ENCODE results near the gene GOLGA6D. TPM values are rescaled to one million over a fixed set of nuclear protein-coding genes. Genes with fewer than 3 reads are reported as not detected.
"Not testable (repeated sequence)": the region's sequence is repeated elsewhere in the genome, so short reads cannot be mapped to it uniquely, and the experiment has no call there.

The GOLGA6D gene
- total and polyA plus RNA-seq, 4 donors: 0.06 to 0.45 (median 0.13) TPM

DNA sequence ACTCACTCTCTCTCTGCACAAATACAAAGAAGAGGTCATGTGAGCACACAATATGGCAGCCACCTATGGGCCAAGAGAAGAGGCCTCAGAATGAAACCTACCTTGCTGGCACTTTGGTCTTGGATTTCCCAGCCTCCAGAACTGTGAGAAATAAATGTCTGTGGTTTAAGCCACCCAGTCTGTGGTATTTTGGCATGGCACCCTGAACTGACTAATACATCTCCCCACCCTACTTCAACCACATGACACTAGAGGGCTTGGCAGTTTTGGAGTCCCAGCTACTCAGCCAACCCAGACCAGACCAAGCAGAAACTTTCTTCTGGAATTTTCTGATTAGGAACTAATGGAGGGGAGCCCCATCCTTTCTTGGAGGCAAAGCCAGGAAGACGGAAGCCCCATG lies 29.9 kb downstream of the GOLGA6D start:
- not testable (repeated sequence) for H3K36me3 ChIP-seq (ENCODE audit: control insufficient read depth, insufficient read depth, low read length); H3K27me3 ChIP-seq (ENCODE audit: control insufficient read depth, insufficient read depth, low read length); H3K9me3 ChIP-seq (ENCODE audit: control insufficient read depth, insufficient read depth, low read length); H3K4me1 ChIP-seq (ENCODE audit: control insufficient read depth, insufficient read depth, low read length); H3K27ac ChIP-seq (ENCODE audit: low read depth, low read length); H3K4me3 ChIP-seq (ENCODE audit: low read depth, low read length); DNase-seq (ENCODE audit: low read depth in 4 of 6, low spot score in 6 of 6)
- 100% methylated on average over 1 of the region's 1 CpG for WGBS (ENCODE audit: insufficient coverage)

DNA sequence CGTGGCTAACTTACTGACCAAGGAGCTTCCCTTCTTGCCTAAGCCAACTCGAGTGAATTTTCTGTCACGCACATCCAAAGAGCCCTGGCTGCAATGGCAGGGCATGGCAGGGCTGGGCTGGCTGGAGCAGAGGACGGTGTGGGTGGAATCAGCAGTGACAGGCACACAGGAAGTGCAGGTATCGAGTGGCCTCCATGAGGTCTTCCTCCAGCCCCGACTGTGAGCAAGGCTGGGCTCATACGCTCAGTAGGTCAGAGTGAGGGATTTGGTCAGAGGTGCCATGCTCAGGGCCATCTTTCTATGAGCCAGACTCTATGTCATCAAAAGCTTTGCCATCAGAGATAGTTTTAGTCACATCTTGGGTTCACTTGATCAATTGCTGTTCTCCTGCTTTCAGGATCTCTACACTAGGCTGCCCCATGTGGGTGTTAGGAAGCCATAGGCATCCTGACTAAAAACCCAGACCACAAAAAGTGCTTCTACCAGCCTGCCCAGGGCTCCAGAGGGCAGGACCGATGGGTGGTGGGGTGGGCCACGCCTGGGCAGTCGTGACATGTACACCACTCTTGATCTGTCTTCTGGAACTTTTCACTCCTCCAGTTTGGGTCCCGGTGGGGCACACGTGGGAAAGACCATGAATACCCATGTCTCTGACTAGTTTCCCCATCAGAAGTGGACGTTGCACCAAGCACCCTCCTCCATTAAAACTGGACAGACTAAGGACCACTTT lies 30.6 kb downstream of the GOLGA6D start:
- DNase-seq (ENCODE audit: low read depth in 4 of 6, low spot score in 6 of 6): no peak
- Histone ChIP-seq H3K27ac (ENCODE audit: low read depth, low read length) (no peak overlapping the region), H3K4me3 (ENCODE audit: low read depth, low read length) (no peak overlapping the region), H3K9me3 (ENCODE audit: control insufficient read depth, insufficient read depth, low read length) (no peaks in the 10 kb centered on the region), H3K36me3 (ENCODE audit: control insufficient read depth, insufficient read depth, low read length) (no peaks in the 10 kb centered on the region), H3K4me1 (ENCODE audit: control insufficient read depth, insufficient read depth, low read length) (no peaks in the 10 kb centered on the region), H3K27me3 (ENCODE audit: control insufficient read depth, insufficient read depth, low read length) (peaks cover 3% of the 10 kb centered on the region)
- 89% methylated on average over 7 of the region's 13 CpGs for WGBS (ENCODE audit: insufficient coverage)

DNA sequence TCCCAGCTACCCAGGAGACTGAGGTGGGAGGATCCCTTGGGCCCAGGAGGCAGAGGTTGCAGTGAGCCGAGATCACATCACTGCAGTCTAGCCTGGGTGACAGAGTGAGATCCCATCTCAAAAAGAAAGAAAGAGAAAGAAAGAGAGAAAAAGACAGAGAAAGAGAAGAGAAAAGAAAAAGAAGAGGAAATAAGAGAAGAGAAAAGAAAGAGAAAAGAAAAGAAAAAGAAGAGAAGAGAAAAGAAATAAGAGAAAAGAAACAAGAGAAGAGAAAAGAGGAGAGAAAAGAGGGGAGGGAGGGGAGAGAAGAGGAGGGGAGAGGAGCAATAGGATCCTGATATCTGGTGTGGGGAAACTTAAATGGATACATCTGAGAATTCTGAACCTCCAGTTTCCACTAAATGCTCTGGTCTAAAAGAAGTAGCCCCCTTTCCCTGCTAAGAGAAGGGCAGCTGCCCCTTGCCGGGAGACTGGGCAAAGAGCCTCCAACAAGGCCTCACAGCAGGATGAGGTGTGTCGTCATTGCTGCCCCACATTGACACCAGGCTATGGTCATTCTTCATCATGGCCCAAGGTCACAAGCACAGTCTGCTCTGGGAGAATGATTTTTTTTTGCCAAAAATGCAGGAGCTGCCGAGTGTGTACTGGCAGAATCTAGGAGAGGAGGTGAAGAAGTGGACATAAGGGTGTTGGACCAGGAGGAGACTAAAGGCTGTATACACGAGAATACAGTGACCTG lies 32.1 kb downstream of the GOLGA6D start:
- Histone ChIP-seq H3K27ac (ENCODE audit: low read depth, low read length) (no peak overlapping the region), H3K4me1 (ENCODE audit: control insufficient read depth, insufficient read depth, low read length) (no peaks in the 10 kb centered on the region)
- no peak for DNase-seq (ENCODE audit: low read depth in 4 of 6, low spot score in 6 of 6)

DNA sequence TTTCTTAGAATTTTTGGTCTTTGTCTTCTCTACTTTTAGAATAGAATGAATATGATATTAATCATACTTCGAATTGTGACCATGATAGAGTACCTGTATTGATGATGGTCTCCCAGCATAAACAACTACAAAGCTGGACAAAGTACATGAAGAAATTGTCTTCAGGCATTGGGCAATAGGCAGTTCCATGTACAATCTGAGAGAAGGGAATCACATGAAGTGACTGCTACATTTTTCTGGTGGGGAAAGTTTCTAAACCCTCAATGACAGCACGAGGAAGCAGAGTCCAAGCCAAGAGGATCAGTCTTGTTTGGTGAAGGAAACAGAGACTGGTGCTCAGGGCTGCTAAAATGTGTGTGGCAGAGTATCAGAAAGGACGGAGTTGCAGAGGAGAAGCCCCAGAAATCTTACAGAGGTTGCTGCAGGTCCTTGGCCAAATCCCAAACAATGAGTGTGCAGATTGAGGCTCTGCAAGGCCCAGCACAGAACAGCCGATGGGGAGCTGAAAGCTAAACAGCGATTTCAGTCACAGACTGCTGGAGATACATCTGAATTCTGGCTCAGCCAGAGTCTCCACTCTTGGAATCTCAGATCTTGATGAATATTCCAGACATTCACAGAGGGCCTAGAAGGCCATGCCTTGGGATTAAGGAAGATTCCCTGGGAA lies 36.7 kb downstream of the GOLGA6D start:
- H3K4me1 ChIP-seq (ENCODE audit: control insufficient read depth, insufficient read depth, low read length); H3K9me3 ChIP-seq (ENCODE audit: control insufficient read depth, insufficient read depth, low read length); H3K36me3 ChIP-seq (ENCODE audit: control insufficient read depth, insufficient read depth, low read length); DNase-seq (ENCODE audit: low read depth in 4 of 6, low spot score in 6 of 6); H3K27me3 ChIP-seq (ENCODE audit: control insufficient read depth, insufficient read depth, low read length); H3K4me3 ChIP-seq (ENCODE audit: low read depth, low read length); H3K27ac ChIP-seq (ENCODE audit: low read depth, low read length): not testable (repeated sequence)
- WGBS (ENCODE audit: insufficient coverage): 89% methylated on average over 3 of the region's 5 CpGs

More for the DNA sequence above, 32.1 kb downstream of the GOLGA6D start:
- H3K9me3 ChIP-seq (ENCODE audit: control insufficient read depth, insufficient read depth, low read length): no peaks in the 10 kb centered on the region
- 78% methylated on average over 5 of the region's 5 CpGs for WGBS (ENCODE audit: insufficient coverage)
- H3K27me3 ChIP-seq (ENCODE audit: control insufficient read depth, insufficient read depth, low read length): no peaks in the 10 kb centered on the region
- no peak overlapping the region for H3K4me3 ChIP-seq (ENCODE audit: low read depth, low read length)
- no peaks in the 10 kb centered on the region for H3K36me3 ChIP-seq (ENCODE audit: control insufficient read depth, insufficient read depth, low read length)

DNA sequence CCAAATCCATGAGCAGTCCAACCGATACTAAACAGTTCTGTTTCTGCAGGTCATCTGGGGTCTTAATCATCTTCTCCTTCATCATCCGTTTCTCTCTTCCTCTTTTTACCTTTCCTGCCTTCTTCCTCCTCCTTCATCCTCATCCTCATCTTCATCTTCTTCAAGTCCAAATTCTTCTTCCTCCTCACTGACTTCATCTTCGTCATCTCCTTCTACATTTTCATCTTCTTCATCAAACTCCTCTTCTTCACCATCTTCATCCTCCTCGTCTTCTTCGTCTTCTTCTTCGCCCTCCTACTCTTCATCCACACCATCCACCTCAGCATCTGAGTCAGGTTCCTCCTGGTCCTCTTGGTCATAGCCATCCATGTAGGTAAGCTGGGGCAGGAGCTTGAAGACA lies 39.1 kb downstream of the GOLGA6D start:
- no peak overlapping the region for H3K4me3 ChIP-seq (ENCODE audit: low read depth, low read length)
- no peaks in the 10 kb centered on the region for H3K4me1 ChIP-seq (ENCODE audit: control insufficient read depth, insufficient read depth, low read length)
- no peaks in the 10 kb centered on the region for H3K36me3 ChIP-seq (ENCODE audit: control insufficient read depth, insufficient read depth, low read length)
- no peak for DNase-seq (ENCODE audit: low read depth in 4 of 6, low spot score in 6 of 6)
- H3K9me3 ChIP-seq (ENCODE audit: control insufficient read depth, insufficient read depth, low read length): no peaks in the 10 kb centered on the region
- H3K27me3 ChIP-seq (ENCODE audit: control insufficient read depth, insufficient read depth, low read length): no peaks in the 10 kb centered on the region
- WGBS (ENCODE audit: insufficient coverage): 92% methylated on average over 6 of the region's 6 CpGs
- H3K27ac ChIP-seq (ENCODE audit: low read depth, low read length): no peak overlapping the region

DNA sequence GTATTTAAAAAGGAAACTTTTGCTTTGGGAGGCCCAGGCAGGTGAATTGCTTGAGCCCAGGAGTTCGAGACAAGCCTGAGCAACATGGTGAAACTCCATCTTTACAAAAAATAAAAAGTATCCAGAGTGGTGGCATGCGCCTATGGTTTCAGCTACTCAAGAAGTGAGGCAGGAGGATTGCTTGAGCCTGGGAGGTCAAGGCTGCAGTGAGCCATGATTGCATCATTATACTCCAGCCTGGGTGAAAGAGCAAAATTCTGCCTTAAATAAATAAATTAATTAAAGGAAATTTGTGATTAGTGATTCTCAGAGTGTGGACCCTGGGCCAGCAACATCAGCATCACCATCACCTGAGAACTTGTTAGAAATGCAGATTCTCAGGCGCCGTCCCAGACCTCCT lies 43.3 kb downstream of the GOLGA6D start:
- no peaks in the 10 kb centered on the region for H3K27me3 ChIP-seq (ENCODE audit: control insufficient read depth, insufficient read depth, low read length)
- no peaks in the 10 kb centered on the region for H3K36me3 ChIP-seq (ENCODE audit: control insufficient read depth, insufficient read depth, low read length)
- no peak for DNase-seq (ENCODE audit: low read depth in 4 of 6, low spot score in 6 of 6)
- no peaks in the 10 kb centered on the region for H3K4me1 ChIP-seq (ENCODE audit: control insufficient read depth, insufficient read depth, low read length)
- H3K9me3 ChIP-seq (ENCODE audit: control insufficient read depth, insufficient read depth, low read length): no peaks in the 10 kb centered on the region
- no peak overlapping the region for H3K27ac ChIP-seq (ENCODE audit: low read depth, low read length)
- no CpG with 5 or more reads among the region's 4 CpGs for WGBS (ENCODE audit: insufficient coverage)
- no peak overlapping the region for H3K4me3 ChIP-seq (ENCODE audit: low read depth, low read length)

DNA sequence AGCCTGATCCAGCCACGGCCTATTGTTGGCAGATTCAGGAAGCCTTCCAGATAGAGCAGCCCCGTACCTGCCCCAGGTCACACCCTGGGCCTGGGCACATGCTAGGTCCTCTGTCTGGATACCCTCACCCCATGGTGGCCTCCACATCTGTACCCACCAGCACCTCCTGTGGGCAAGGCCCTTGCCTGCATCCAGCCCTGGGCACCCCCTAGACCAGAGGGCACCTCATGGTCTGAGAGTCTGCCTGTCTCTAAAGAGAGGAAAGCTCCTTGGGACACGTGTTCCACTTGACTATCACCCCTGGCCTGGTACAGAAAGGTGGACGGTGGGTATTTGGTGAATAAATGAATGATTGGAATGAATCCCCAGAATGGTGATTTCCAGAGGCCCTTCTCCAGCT lies 44.4 kb downstream of the GOLGA6D start:
- DNase-seq (ENCODE audit: low read depth in 4 of 6, low spot score in 6 of 6): no peak
- H3K4me1 ChIP-seq (ENCODE audit: control insufficient read depth, insufficient read depth, low read length): no peaks in the 10 kb centered on the region

DNA sequence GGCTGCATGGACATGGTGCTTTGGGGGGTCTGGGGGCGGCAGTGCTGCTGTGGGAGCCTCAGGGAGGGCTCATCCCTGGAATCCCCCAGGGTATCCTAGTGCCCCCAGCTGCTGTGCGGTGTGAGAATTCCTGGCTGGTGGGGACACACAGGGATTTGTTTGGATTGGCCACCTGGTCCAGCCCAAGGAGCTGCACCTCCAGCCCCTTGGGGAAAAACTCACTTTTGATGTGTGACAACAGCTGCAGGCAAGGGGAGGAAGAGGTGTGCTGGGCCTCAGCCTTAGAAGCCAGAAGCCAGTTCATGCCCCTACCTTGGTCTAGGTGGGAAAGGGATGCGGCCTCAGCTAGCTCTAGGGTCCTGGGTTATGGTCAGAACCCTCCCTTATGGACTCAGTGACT lies 44.9 kb downstream of the GOLGA6D start:
- DNase-seq (ENCODE audit: low read depth in 4 of 6, low spot score in 6 of 6): no peak
- H3K9me3 ChIP-seq (ENCODE audit: control insufficient read depth, insufficient read depth, low read length): no peaks in the 10 kb centered on the region
- WGBS (ENCODE audit: insufficient coverage): 79% methylated on average over 3 of the region's 3 CpGs
- no peaks in the 10 kb centered on the region for H3K4me1 ChIP-seq (ENCODE audit: control insufficient read depth, insufficient read depth, low read length)
- H3K27ac ChIP-seq (ENCODE audit: low read depth, low read length): no peak overlapping the region
- no peak overlapping the region for H3K4me3 ChIP-seq (ENCODE audit: low read depth, low read length)
- no peaks in the 10 kb centered on the region for H3K36me3 ChIP-seq (ENCODE audit: control insufficient read depth, insufficient read depth, low read length)
- no peaks in the 10 kb centered on the region for H3K27me3 ChIP-seq (ENCODE audit: control insufficient read depth, insufficient read depth, low read length)

More for the DNA sequence above, 44.4 kb downstream of the GOLGA6D start:
- Histone ChIP-seq H3K9me3 (ENCODE audit: control insufficient read depth, insufficient read depth, low read length) (no peaks in the 10 kb centered on the region), H3K36me3 (ENCODE audit: control insufficient read depth, insufficient read depth, low read length) (no peaks in the 10 kb centered on the region), H3K4me3 (ENCODE audit: low read depth, low read length) (no peak overlapping the region), H3K27me3 (ENCODE audit: control insufficient read depth, insufficient read depth, low read length) (no peaks in the 10 kb centered on the region), H3K27ac (ENCODE audit: low read depth, low read length) (no peak overlapping the region)
- 71% methylated on average over 2 of the region's 4 CpGs for WGBS (ENCODE audit: insufficient coverage)

DNA sequence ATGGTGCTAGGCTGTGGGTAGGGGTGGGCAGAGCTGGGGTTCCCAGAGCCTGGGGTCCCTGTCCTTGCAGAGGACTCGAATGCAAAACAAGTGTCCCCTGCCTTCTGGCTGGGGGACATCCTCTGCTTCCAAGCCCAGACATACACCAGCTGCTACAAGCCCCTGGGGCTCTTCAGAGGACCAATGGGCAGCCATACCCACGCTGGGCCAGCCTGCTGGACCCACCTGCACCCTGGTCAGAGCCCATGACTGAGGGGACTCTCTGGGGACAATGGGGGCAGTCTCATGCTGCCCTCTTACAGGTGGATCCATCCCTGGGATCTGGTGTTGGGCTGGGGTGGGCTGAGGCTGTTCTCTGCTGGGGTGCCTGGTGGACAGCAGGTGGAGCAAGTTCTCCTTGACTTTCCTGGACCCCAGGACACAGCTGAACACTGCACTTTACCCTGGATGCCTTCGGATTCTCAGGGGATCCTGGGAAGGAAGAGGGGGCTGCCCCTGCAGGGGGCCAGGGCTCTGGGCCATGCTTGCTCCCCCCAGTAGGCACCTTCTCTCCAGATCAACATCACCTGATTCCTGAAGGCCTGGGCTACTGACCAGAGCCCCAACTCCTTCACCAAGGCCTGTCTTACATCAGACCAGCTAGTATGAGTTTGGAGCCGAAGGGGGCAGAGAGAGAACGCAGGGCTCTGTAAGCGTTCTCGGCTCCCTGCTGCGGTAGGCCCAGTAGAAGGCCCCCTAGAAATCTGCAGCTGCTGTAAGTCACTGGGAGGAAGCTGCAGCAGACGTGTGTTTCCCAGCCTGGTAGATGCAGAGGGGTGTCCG lies 46.1 kb downstream of the GOLGA6D start:
- H3K4me3 ChIP-seq (ENCODE audit: low read depth, low read length): no peak overlapping the region
- WGBS (ENCODE audit: insufficient coverage): 73% methylated on average over 9 of the region's 10 CpGs
- H3K27ac ChIP-seq (ENCODE audit: low read depth, low read length): no peak overlapping the region
- no peak for DNase-seq (ENCODE audit: low read depth in 4 of 6, low spot score in 6 of 6)
- no peaks in the 10 kb centered on the region for H3K9me3 ChIP-seq (ENCODE audit: control insufficient read depth, insufficient read depth, low read length)
- H3K36me3 ChIP-seq (ENCODE audit: control insufficient read depth, insufficient read depth, low read length): no peaks in the 10 kb centered on the region
- no peaks in the 10 kb centered on the region for H3K4me1 ChIP-seq (ENCODE audit: control insufficient read depth, insufficient read depth, low read length)
- no peaks in the 10 kb centered on the region for H3K27me3 ChIP-seq (ENCODE audit: control insufficient read depth, insufficient read depth, low read length)
